IPS DF 19.7 (cell line): Measurements from ENCODE around the gene PDE2A.

Experiments
- DNase-seq: peaks from one replicate; pipeline ENCODE4 v3.0.0-alpha.2; 2013; ENCODE audit warnings: low read depth, low spot score

PDE2A gene

GRCh38 chr11:72589802-72590761 lies 84.1 kb downstream of the PDE2A start:
- DNase-seq: no peak

GRCh38 chr11:72588421-72589410 lies 85.5 kb downstream of the PDE2A start:
- DNase-seq: no peak

GRCh38 chr11:72587696-72588095 lies 86.5 kb downstream of the PDE2A start:
- no peak for DNase-seq

GRCh38 chr11:72586321-72587090 lies 87.7 kb downstream of the PDE2A start:
- no peak for DNase-seq

- no peak for DNase-seq
These were observed 88.4 kb downstream of the PDE2A start for GRCh38 chr11:72585762-72586311.

- DNase-seq: no peak
These were observed 89.2 kb downstream of the PDE2A start for GRCh38 chr11:72584939-72585597.

GRCh38 chr11:72584293-72584938 lies 89.8 kb downstream of the PDE2A start:
- no peak for DNase-seq

GRCh38 chr11:72583616-72584292 lies 90.5 kb downstream of the PDE2A start:
- no peak for DNase-seq

- no peak for DNase-seq
These were observed 91.1 kb downstream of the PDE2A start for GRCh38 chr11:72583177-72583553.

- no peak for DNase-seq
These were observed 91.7 kb downstream of the PDE2A start for GRCh38 chr11:72582206-72583176.

- no peak for DNase-seq
These were observed 93.2 kb downstream of the PDE2A start for GRCh38 chr11:72581067-72581466.

- no peak for DNase-seq
These were observed 93.6 kb downstream of the PDE2A start for GRCh38 chr11:72580642-72580950.

- no peak for DNase-seq
These were observed 94.2 kb downstream of the PDE2A start for GRCh38 chr11:72579816-72580641.

- DNase-seq: no peak
These were observed 95.0 kb downstream of the PDE2A start for GRCh38 chr11:72578991-72579815.

- DNase-seq: no peak
These were observed 95.7 kb downstream of the PDE2A start for GRCh38 chr11:72578566-72578965.

- no peak for DNase-seq
These were observed 96.2 kb downstream of the PDE2A start for GRCh38 chr11:72578051-72578450.

- DNase-seq: no peak
These were observed 96.9 kb downstream of the PDE2A start for GRCh38 chr11:72577271-72577721.
